HepG2 (cell line): Measurements from ENCODE around the gene RPL36. TPM values are rescaled to one million over a fixed set of nuclear protein-coding genes. Genes with fewer than 3 reads are reported as not detected.

Experiments
- ATAC-seq: fragments of 200-7000 bp; cut with Tn5 transposase; 3 replicates; pipeline ENCODE4 v1.9.1; 2020; ENCODE audit warnings: mild to moderate bottlenecking, moderate library complexity
- BruUV-seq: library from RNA; stranded (reverse); fragments of 400-500 nt; replicated peaks from 2 replicates; lab custom pipeline; 2021; lab: Mats Ljungman, UMichigan
- CTCF ChIA-PET: fragments of 300-600 bp; formaldehyde crosslinking; extraction: SDS; loops from one replicate; lab custom pipeline; 2021; ENCODE audit warnings: low total read pairs, inconsistent platforms, low intra/inter-chr PET ratio; lab: Yijun Ruan, JAX
- POLR2A ChIA-PET: fragments of 350-600 bp; sonication (Branson Sonifier 250); formaldehyde crosslinking; loops from one replicate; lab custom pipeline; 2020; ENCODE audit warnings: antibody characterized with exemption, inconsistent platforms; lab: Yijun Ruan, JAX
- DNase-seq: peaks from one replicate; pipeline ENCODE4 v3.0.0-alpha.2; 2015; ENCODE audit warnings: low spot score
- FAIRE-seq: peaks from 3 replicates; lab custom pipeline; 2011; peaks lifted over from hg19 to GRCh38; lab: Jason Lieb, UNC
- H2AFZ ChIP-seq: one replicate; pipeline ENCODE4 v1.6.1; 2011; ENCODE audit warnings: low read length, inconsistent platforms
- H3K27ac ChIP-seq: fragments of 300-600 bp; 3 replicates; pipeline ENCODE4 v1.8.0; 2011; ENCODE audit warnings: mixed run types, mild to moderate bottlenecking, mixed read lengths, low read length, inconsistent platforms; ENCODE audit not compliant: insufficient read depth; ENCODE audit errors: extremely low read length
- H3K27me3 ChIP-seq, 2 experiments: fragments of 200-600 bp in 1 of 2; 2 replicates in 1 of 2; 3 replicates in 1 of 2; pipeline versions ENCODE4 v1.6.0 to v1.8.0; 2011; ENCODE audit warnings: low read length in 2 of 2, mild to moderate bottlenecking in 2 of 2, moderate library complexity in 2 of 2, inconsistent platforms in 1 of 2; ENCODE audit not compliant: insufficient read depth in 2 of 2, control insufficient read depth in 1 of 2
- H3K36me3 ChIP-seq, 2 experiments: fragments of 200-600 bp in 1 of 2; replicated peaks in 1 of 2; 2 replicates in 1 of 2; 3 replicates in 1 of 2; pipeline versions ENCODE4 v1.5.1 to v1.8.0; 2011; ENCODE audit warnings: low read length in 2 of 2, inconsistent platforms in 1 of 2; ENCODE audit not compliant: insufficient read depth in 2 of 2, control insufficient read depth in 1 of 2
- H3K4me1 ChIP-seq: 2 replicates; pipeline ENCODE4 v1.5.1; 2012; ENCODE audit warnings: low read length, inconsistent platforms; ENCODE audit not compliant: insufficient read depth
- H3K4me2 ChIP-seq: 2 replicates; pipeline ENCODE4 v1.6.0; 2011; ENCODE audit warnings: low read depth, low read length, inconsistent platforms
- H3K4me3 ChIP-seq, 3 experiments: fragments of 200-600 bp in 1 of 3; sonication (generic), shearing (Covaris generic) in 1 of 3; replicated peaks in 1 of 3; 2 replicates each; pipeline ENCODE4 v1.5.1; 2011 to 2016; ENCODE audit warnings: low read length in 3 of 3, inconsistent platforms in 2 of 3, low read depth in 2 of 3, mild to moderate bottlenecking in 2 of 3, control low read depth in 1 of 3, mixed read lengths in 1 of 3; ENCODE audit not compliant: insufficient read depth in 1 of 3
- H3K79me2 ChIP-seq: one replicate; pipeline ENCODE4 v1.6.1; 2011; ENCODE audit warnings: low read length, inconsistent platforms; ENCODE audit not compliant: insufficient read depth
- H3K9ac ChIP-seq: 2 replicates; pipeline ENCODE4 v1.6.0; 2011; ENCODE audit warnings: mild to moderate bottlenecking, low read depth, low read length, inconsistent platforms; ENCODE audit not compliant: insufficient read depth
- H3K9me3 ChIP-seq: 2 replicates; pipeline ENCODE4 v1.5.1; 2012; ENCODE audit warnings: mild to moderate bottlenecking, low read length
- H4K20me1 ChIP-seq: 2 replicates; pipeline ENCODE4 v1.6.0; 2011; ENCODE audit warnings: inconsistent platforms, mild to moderate bottlenecking, low read length, moderate library complexity; ENCODE audit not compliant: insufficient read depth
- AKAP8 ChIP-seq: sonication (generic); formaldehyde crosslinking; IDR thresholded peaks from 2 replicates; pipeline ENCODE4 v1.5.1; 2020; ENCODE audit warnings: mild to moderate bottlenecking, missing genetic modification reagents
- RBM22 ChIP-seq: fragments of 200-400 bp; formaldehyde crosslinking; optimal IDR thresholded peaks from 2 replicates; pipeline ENCODE3; 2017; ENCODE audit warnings: mild to moderate bottlenecking, low read length, moderate library complexity
- ZNF597 ChIP-seq: sonication (generic); formaldehyde crosslinking; IDR thresholded peaks from 2 replicates; pipeline ENCODE4 v1.5.0; 2020; ENCODE audit warnings: missing genetic modification reagents
- ZNF609 ChIP-seq: sonication (generic); formaldehyde crosslinking; IDR thresholded peaks from 2 replicates; pipeline ENCODE4 v1.4.0; 2020; ENCODE audit warnings: mild to moderate bottlenecking, missing genetic modification reagents, borderline replicate concordance
- WGBS: methylation state at CpG from one replicate; pipeline ENCODE4 v1.1.6; 2017; ENCODE audit warnings: low lambda C conversion rate; 5-methylcytosine and 5-hydroxymethylcytosine counted together
- in situ Hi-C: cut with HindIII; loops from 2 replicates; pipeline ENCODE4 v1.10.0; 2017; ENCODE audit warnings: low pct_unique_long_range_greater_than_20kb; ENCODE audit not compliant: extremely low pct_ligation_motif_present
- intact Hi-C: fragments of 100-400 bp; cut with micrococcal nuclease; formaldehyde crosslinking; loops from one replicate; pipeline ENCODE4 v1.10.0; 2022; ENCODE audit not compliant: unreplicated experiment
- polyA plus RNA-seq, 8 experiments: library from polyadenylated mRNA; depleted of rRNA in 3 of 8; stranded (reverse) in 7 of 8; unstranded in 1 of 8; fragments of >200 nt; fragmentation: Illumina TruSeq in 4 of 8; extraction: Trizol in 4 of 8; gene quantifications; 2 replicates each; pipeline versions ENCODE4 v1.2.1 to v1.2.3, GENCODE V29; 2011 to 2016; ENCODE audit warnings: low read depth in 4 of 8, missing spikeins in 1 of 8, mixed read lengths in 1 of 8; ENCODE audit not compliant: insufficient read depth in 1 of 8
- total RNA-seq, 5 experiments: library from RNA; depleted of rRNA; stranded (reverse); fragments of >200 nt; fragmentation: Illumina TruSeq; extraction: Trizol; gene quantifications; 2 replicates each; pipeline ENCODE4 v1.2.3, GENCODE V29; 2016; ENCODE audit warnings: low read depth in 1 of 5

The RPL36 gene
- total and polyA plus RNA-seq, 2 of the 13 experiments (the other 11 are each of a cell fraction or from before 2014, with no cell fraction given) = 706 to 740 TPM

- TF ChIP-seq ZNF609 (CRISPR knock-in tag) (no peak), ZNF597 (CRISPR knock-in tag) (no peak)
Observed at GRCh38 chr19:5665781-5666513, 24.1 kb upstream of the RPL36 start (continued).

DNA sequence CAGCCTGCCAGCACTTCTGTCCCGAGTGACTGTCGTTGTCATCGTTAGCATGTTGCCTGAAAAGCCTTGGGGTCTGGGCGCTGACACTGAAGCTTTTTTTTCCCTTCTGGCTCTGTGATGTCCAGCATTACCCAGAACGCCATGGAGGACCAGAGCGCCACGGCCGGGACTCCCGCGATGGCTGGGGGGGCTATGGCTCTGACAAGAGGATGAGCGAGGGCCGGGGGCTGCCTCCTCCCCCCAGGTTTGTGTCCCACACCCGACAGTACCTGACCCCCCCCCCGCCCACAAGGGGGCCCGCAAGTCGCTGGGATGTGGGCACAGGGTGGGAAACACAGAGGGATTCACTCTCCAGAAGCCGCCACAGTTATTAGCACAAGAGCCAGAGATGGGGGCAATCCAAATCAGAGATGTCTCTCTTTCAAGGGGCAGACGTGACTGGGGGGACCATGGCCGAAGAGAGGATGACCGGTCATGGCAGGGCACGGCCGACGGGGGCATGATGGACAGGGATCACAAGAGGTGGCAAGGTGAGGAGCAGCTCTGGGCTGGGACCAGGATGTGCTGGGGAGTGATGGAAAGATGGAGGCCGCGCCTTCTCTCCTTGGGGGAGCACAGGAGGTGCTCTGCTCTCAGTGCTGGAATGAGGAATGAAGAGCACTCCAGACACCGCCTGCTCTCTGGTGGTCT, 23.0 kb upstream of the RPL36 start:
- no TSS peak for BruUV-seq

More for the DNA sequence above, 23.0 kb upstream of the RPL36 start:
- H3K27ac ChIP-seq = no peak overlapping the region
- H3K4me2 ChIP-seq = no peak overlapping the region
- FAIRE-seq (no peak), ATAC-seq (no peak), DNase-seq (no peak)
- WGBS = 96% methylated on average over 26 of the region's 26 CpGs
- H2AFZ ChIP-seq = no peak overlapping the region
- H3K4me1 ChIP-seq = peaks cover 15% of the 10 kb centered on the region
- H3K9ac ChIP-seq = no peak overlapping the region
- no peaks in the 10 kb centered on the region for H3K27me3 ChIP-seq
- intact Hi-C loops (no loop called here), in situ Hi-C loops (no loop called here)
- no peaks in the 10 kb centered on the region for H3K9me3 ChIP-seq
- peak; percentile 65 for TF ChIP-seq RBM22
- no peak for TF ChIP-seq AKAP8
- H4K20me1 ChIP-seq = 0 out of 2 replicates have a peak, but pooled peaks cover 9% of the 10 kb centered on the region
- POLR2A ChIA-PET = no interaction called here
- H3K4me3 ChIP-seq = no peak overlapping the region
- H3K79me2 ChIP-seq = no peaks in the 10 kb centered on the region
- CTCF ChIA-PET = no interaction called here
- H3K36me3 ChIP-seq = peaks cover 51 to 74% of the 10 kb centered on the region in 2 experiments
